Fibroblast of skin of scalp (primary cell): ENCODE data around the gene RIOK2.

Experiments
- DNase-seq: peaks from one replicate; pipeline ENCODE4 v3.0.0-alpha.2; 2013

Gene RIOK2

GRCh38 chr5:97121848-97122247 lies 61.2 kb downstream of the RIOK2 start:
- no peak for DNase-seq

GRCh38 chr5:97120195-97120594 lies 62.9 kb downstream of the RIOK2 start:
- no peak for DNase-seq

- DNase-seq: no peak
Measured at GRCh38 chr5:97119007-97119390, 64.0 kb downstream of the RIOK2 start.

- no peak for DNase-seq
Measured at GRCh38 chr5:97118261-97119006, 64.6 kb downstream of the RIOK2 start.

GRCh38 chr5:97115932-97116331 lies 67.1 kb downstream of the RIOK2 start:
- DNase-seq: no peak

- no peak for DNase-seq
Measured at GRCh38 chr5:97112230-97112629, 70.8 kb downstream of the RIOK2 start.

- DNase-seq: no peak
Measured at GRCh38 chr5:97111616-97112015, 71.4 kb downstream of the RIOK2 start.

GRCh38 chr5:97111004-97111403 lies 72.0 kb downstream of the RIOK2 start:
- no peak for DNase-seq
